HepG2 (cell line): ENCODE results near the gene YIPF4. TPM values are rescaled to one million over a fixed set of nuclear protein-coding genes. Genes with fewer than 3 reads are reported as not detected.

Experiments
- ATAC-seq: fragments of 200-7000 bp; cut with Tn5 transposase; 3 replicates; pipeline ENCODE4 v1.9.1; 2020; ENCODE audit warnings: mild to moderate bottlenecking, moderate library complexity
- BruUV-seq: library from RNA; stranded (reverse); fragments of 400-500 nt; replicated peaks from 2 replicates; lab custom pipeline; 2021; lab: Mats Ljungman, UMichigan
- CTCF ChIA-PET: fragments of 300-600 bp; formaldehyde crosslinking; extraction: SDS; loops from one replicate; lab custom pipeline; 2021; ENCODE audit warnings: low total read pairs, inconsistent platforms, low intra/inter-chr PET ratio; lab: Yijun Ruan, JAX
- POLR2A ChIA-PET: fragments of 350-600 bp; sonication (Branson Sonifier 250); formaldehyde crosslinking; loops from one replicate; lab custom pipeline; 2020; ENCODE audit warnings: antibody characterized with exemption, inconsistent platforms; lab: Yijun Ruan, JAX
- DNase-seq: peaks from one replicate; pipeline ENCODE4 v3.0.0-alpha.2; 2015; ENCODE audit warnings: low spot score
- FAIRE-seq: peaks from 3 replicates; lab custom pipeline; 2011; peaks lifted over from hg19 to GRCh38; lab: Jason Lieb, UNC
- H2AFZ ChIP-seq: one replicate; pipeline ENCODE4 v1.6.1; 2011; ENCODE audit warnings: low read length, inconsistent platforms
- H3K27ac ChIP-seq: fragments of 300-600 bp; 3 replicates; pipeline ENCODE4 v1.8.0; 2011; ENCODE audit warnings: mixed run types, mild to moderate bottlenecking, mixed read lengths, low read length, inconsistent platforms; ENCODE audit not compliant: insufficient read depth; ENCODE audit errors: extremely low read length
- H3K27me3 ChIP-seq, 2 experiments: fragments of 200-600 bp in 1 of 2; 2 replicates in 1 of 2; 3 replicates in 1 of 2; pipeline versions ENCODE4 v1.6.0 to v1.8.0; 2011; ENCODE audit warnings: low read length in 2 of 2, mild to moderate bottlenecking in 2 of 2, moderate library complexity in 2 of 2, inconsistent platforms in 1 of 2; ENCODE audit not compliant: insufficient read depth in 2 of 2, control insufficient read depth in 1 of 2
- H3K36me3 ChIP-seq, 2 experiments: fragments of 200-600 bp in 1 of 2; replicated peaks in 1 of 2; 2 replicates in 1 of 2; 3 replicates in 1 of 2; pipeline versions ENCODE4 v1.5.1 to v1.8.0; 2011; ENCODE audit warnings: low read length in 2 of 2, inconsistent platforms in 1 of 2; ENCODE audit not compliant: insufficient read depth in 2 of 2, control insufficient read depth in 1 of 2
- H3K4me1 ChIP-seq: 2 replicates; pipeline ENCODE4 v1.5.1; 2012; ENCODE audit warnings: low read length, inconsistent platforms; ENCODE audit not compliant: insufficient read depth
- H3K4me2 ChIP-seq: 2 replicates; pipeline ENCODE4 v1.6.0; 2011; ENCODE audit warnings: low read depth, low read length, inconsistent platforms
- H3K4me3 ChIP-seq, 3 experiments: fragments of 200-600 bp in 1 of 3; sonication (generic), shearing (Covaris generic) in 1 of 3; replicated peaks in 1 of 3; 2 replicates each; pipeline ENCODE4 v1.5.1; 2011 to 2016; ENCODE audit warnings: low read length in 3 of 3, inconsistent platforms in 2 of 3, low read depth in 2 of 3, mild to moderate bottlenecking in 2 of 3, control low read depth in 1 of 3, mixed read lengths in 1 of 3; ENCODE audit not compliant: insufficient read depth in 1 of 3
- H3K79me2 ChIP-seq: one replicate; pipeline ENCODE4 v1.6.1; 2011; ENCODE audit warnings: low read length, inconsistent platforms; ENCODE audit not compliant: insufficient read depth
- H3K9ac ChIP-seq: 2 replicates; pipeline ENCODE4 v1.6.0; 2011; ENCODE audit warnings: mild to moderate bottlenecking, low read depth, low read length, inconsistent platforms; ENCODE audit not compliant: insufficient read depth
- H3K9me3 ChIP-seq: 2 replicates; pipeline ENCODE4 v1.5.1; 2012; ENCODE audit warnings: mild to moderate bottlenecking, low read length
- H4K20me1 ChIP-seq: 2 replicates; pipeline ENCODE4 v1.6.0; 2011; ENCODE audit warnings: inconsistent platforms, mild to moderate bottlenecking, low read length, moderate library complexity; ENCODE audit not compliant: insufficient read depth
- ELF3 ChIP-seq: IDR thresholded peaks from 2 replicates; pipeline ENCODE4 v1.6.1; 2016; ENCODE audit warnings: missing genetic modification reagents, missing compliant biosample characterization
- GATAD1 ChIP-seq: IDR thresholded peaks from 2 replicates; pipeline ENCODE4 v1.6.1; 2016; ENCODE audit warnings: missing genetic modification reagents, missing compliant biosample characterization
- HES4 ChIP-seq: sonication (generic); formaldehyde crosslinking; IDR thresholded peaks from 2 replicates; pipeline ENCODE4 v1.9.0; 2021; ENCODE audit warnings: mild to moderate bottlenecking, missing genetic modification reagents, borderline replicate concordance
- HNF4A ChIP-seq: sonication (generic); formaldehyde crosslinking; IDR thresholded peaks from 2 replicates; pipeline ENCODE4 v1.4.0; 2020; ENCODE audit warnings: missing genetic modification reagents
- MAFK ChIP-seq, 2 experiments: IDR thresholded peaks in 1 of 2; conservative IDR thresholded peaks in 1 of 2; 2 replicates each; pipeline ENCODE4 v1.6.1; 2011; ENCODE audit warnings: improper control_type of control experiment in 2 of 2, low read length in 2 of 2
- NR2F6 ChIP-seq, 2 experiments: IDR thresholded peaks; 2 replicates each; pipeline ENCODE4 v1.6.1; 2016; ENCODE audit warnings: antibody characterized with exemption in 1 of 2, mild to moderate bottlenecking in 1 of 2
- PRDM4 ChIP-seq: sonication (generic); formaldehyde crosslinking; IDR thresholded peaks from 2 replicates; pipeline ENCODE4 v1.9.0; 2021; ENCODE audit warnings: missing genetic modification reagents, borderline replicate concordance
- ZBTB25 ChIP-seq: IDR thresholded peaks from 2 replicates; pipeline ENCODE4 v1.6.1; 2018; ENCODE audit warnings: missing genetic modification reagents
- ZNF12 ChIP-seq: sonication (generic); formaldehyde crosslinking; IDR thresholded peaks from 2 replicates; pipeline ENCODE4 v1.5.0; 2020; ENCODE audit warnings: missing genetic modification reagents
- WGBS: methylation state at CpG from one replicate; pipeline ENCODE4 v1.1.6; 2017; ENCODE audit warnings: low lambda C conversion rate; 5-methylcytosine and 5-hydroxymethylcytosine counted together
- in situ Hi-C: cut with HindIII; loops from 2 replicates; pipeline ENCODE4 v1.10.0; 2017; ENCODE audit warnings: low pct_unique_long_range_greater_than_20kb; ENCODE audit not compliant: extremely low pct_ligation_motif_present
- intact Hi-C: fragments of 100-400 bp; cut with micrococcal nuclease; formaldehyde crosslinking; loops from one replicate; pipeline ENCODE4 v1.10.0; 2022; ENCODE audit not compliant: unreplicated experiment
- polyA plus RNA-seq, 8 experiments: library from polyadenylated mRNA; depleted of rRNA in 3 of 8; stranded (reverse) in 7 of 8; unstranded in 1 of 8; fragments of >200 nt; fragmentation: Illumina TruSeq in 4 of 8; extraction: Trizol in 4 of 8; gene quantifications; 2 replicates each; pipeline versions ENCODE4 v1.2.1 to v1.2.3, GENCODE V29; 2011 to 2016; ENCODE audit warnings: low read depth in 4 of 8, missing spikeins in 1 of 8, mixed read lengths in 1 of 8; ENCODE audit not compliant: insufficient read depth in 1 of 8
- total RNA-seq, 5 experiments: library from RNA; depleted of rRNA; stranded (reverse); fragments of >200 nt; fragmentation: Illumina TruSeq; extraction: Trizol; gene quantifications; 2 replicates each; pipeline ENCODE4 v1.2.3, GENCODE V29; 2016; ENCODE audit warnings: low read depth in 1 of 5
- TF ChIP-seq, protein P1 (sequence below): sonication (generic); formaldehyde crosslinking; IDR thresholded peaks from 2 replicates; pipeline ENCODE4 v1.5.1; 2020; ENCODE audit warnings: missing genetic modification reagents, mild to moderate bottlenecking, borderline replicate concordance
- TF ChIP-seq, protein P2 (sequence below): sonication (generic); formaldehyde crosslinking; IDR thresholded peaks from 2 replicates; pipeline ENCODE4 v1.5.0; 2020; ENCODE audit warnings: mild to moderate bottlenecking, missing genetic modification reagents

The YIPF4 gene
- total and polyA plus RNA-seq, 2 of the 13 experiments (the other 11 are each of a cell fraction or from before 2014, with no cell fraction given), result 19.0 to 43.9 TPM

DNA sequence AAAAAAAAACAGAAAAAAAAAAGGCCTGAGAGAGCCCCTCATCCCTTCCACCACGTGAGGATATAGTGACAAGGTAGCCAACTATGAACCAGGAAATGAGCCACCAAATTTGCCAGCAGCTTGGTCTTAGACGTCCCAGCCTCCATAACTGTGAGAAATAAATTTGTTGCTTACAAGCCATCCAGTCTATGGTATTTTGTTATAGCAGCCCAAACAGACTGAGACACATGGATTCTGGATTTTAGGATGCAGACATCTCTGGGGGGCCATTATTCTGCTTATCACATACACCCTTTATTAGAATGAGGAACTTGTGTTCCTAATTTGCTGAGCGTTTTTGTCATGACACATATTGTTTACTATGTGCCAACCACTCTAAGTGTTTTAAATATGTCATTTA is 5.4 kb upstream of the YIPF4 start:
- TF ChIP-seq ELF3 (CRISPR knock-in tag) (peak; percentile 48; the same call in 1 of the 2 replicates), ZNF12 (peak; percentile 94), GATAD1 (CRISPR knock-in tag) (no peak)
- no peak for ATAC-seq
- Histone ChIP-seq H3K9me3 (no peaks in the 10 kb centered on the region), H3K4me2 (0 out of 2 replicates have a peak overlapping the region, but pooled peaks have one; percentile 5), H3K9ac (no peak overlapping the region), H2AFZ (no peak overlapping the region), H3K79me2 (no peaks in the 10 kb centered on the region), H3K27me3 (no peaks in the 10 kb centered on the region; a peak in 1 of 5 replicates), H3K4me1 (peaks cover 51% of the 10 kb centered on the region), H3K36me3 (no peaks in the 10 kb centered on the region), H3K27ac (no peak overlapping the region), H4K20me1 (no peaks in the 10 kb centered on the region), H3K4me3 (no peak overlapping the region)
- DNase-seq, result no peak
- no peak for FAIRE-seq
- ChIA-PET CTCF (no interaction called here), POLR2A (no interaction called here)
- in situ Hi-C loops, result no loop called here
- 9% methylated on average over 3 of the region's 3 CpGs for WGBS
- no TSS peak for BruUV-seq
- intact Hi-C loops, result no loop called here

GRCh38 chr2:32274289-32274688 is 3.4 kb upstream of the YIPF4 start:
- Histone ChIP-seq H3K36me3 (no peaks in the 10 kb centered on the region), H3K79me2 (peaks cover 15% of the 10 kb centered on the region), H2AFZ (peak overlapping the region; percentile 66), H3K4me1 (peaks cover 50% of the 10 kb centered on the region), H4K20me1 (no peaks in the 10 kb centered on the region), H3K27ac (no peak overlapping the region), H3K27me3 (no peaks in the 10 kb centered on the region; a peak in 1 of 5 replicates), H3K9me3 (no peaks in the 10 kb centered on the region), H3K4me3 (no peak overlapping the region), H3K9ac (no peak overlapping the region), H3K4me2 (peak overlapping the region; percentile 55)
- in situ Hi-C loops (no loop called here), intact Hi-C loops (no loop called here)
- DNase-seq, result no peak
- no TSS peak for BruUV-seq
- POLR2A ChIA-PET, result interaction anchor here (1.7 kb wide), 1 partner anchor 9 kb away, joined by 4 read pairs; the partner anchor contains the start of gene NLRC4
- CTCF ChIA-PET, result no interaction called here
- WGBS, result 70% methylated on average over 2 of the region's 2 CpGs
- no peak for ATAC-seq
- no peak for FAIRE-seq
- TF ChIP-seq NR2F6 (IDR thresholded peaks at IDR 0.05) (no peak), NR2F6 (CRISPR knock-in tag; IDR thresholded peaks at IDR 0.05) (no peak), PRDM4 (no peak), MAFK (conservative IDR thresholded peaks at IDR 0.05 in 1 of 2, IDR thresholded peaks at IDR 0.05 in 1 of 2; ENCODE audit: low read length in 2 of 2) (no peak), ZBTB25 (no peak), HES4 (CRISPR knock-in tag) (no peak), HNF4A (no peak)
- TF ChIP-seq, protein P1, sequence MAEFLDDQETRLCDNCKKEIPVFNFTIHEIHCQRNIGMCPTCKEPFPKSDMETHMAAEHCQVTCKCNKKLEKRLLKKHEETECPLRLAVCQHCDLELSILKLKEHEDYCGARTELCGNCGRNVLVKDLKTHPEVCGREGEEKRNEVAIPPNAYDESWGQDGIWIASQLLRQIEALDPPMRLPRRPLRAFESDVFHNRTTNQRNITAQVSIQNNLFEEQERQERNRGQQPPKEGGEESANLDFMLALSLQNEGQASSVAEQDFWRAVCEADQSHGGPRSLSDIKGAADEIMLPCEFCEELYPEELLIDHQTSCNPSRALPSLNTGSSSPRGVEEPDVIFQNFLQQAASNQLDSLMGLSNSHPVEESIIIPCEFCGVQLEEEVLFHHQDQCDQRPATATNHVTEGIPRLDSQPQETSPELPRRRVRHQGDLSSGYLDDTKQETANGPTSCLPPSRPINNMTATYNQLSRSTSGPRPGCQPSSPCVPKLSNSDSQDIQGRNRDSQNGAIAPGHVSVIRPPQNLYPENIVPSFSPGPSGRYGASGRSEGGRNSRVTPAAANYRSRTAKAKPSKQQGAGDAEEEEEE, result no peak
- TF ChIP-seq, protein P2, sequence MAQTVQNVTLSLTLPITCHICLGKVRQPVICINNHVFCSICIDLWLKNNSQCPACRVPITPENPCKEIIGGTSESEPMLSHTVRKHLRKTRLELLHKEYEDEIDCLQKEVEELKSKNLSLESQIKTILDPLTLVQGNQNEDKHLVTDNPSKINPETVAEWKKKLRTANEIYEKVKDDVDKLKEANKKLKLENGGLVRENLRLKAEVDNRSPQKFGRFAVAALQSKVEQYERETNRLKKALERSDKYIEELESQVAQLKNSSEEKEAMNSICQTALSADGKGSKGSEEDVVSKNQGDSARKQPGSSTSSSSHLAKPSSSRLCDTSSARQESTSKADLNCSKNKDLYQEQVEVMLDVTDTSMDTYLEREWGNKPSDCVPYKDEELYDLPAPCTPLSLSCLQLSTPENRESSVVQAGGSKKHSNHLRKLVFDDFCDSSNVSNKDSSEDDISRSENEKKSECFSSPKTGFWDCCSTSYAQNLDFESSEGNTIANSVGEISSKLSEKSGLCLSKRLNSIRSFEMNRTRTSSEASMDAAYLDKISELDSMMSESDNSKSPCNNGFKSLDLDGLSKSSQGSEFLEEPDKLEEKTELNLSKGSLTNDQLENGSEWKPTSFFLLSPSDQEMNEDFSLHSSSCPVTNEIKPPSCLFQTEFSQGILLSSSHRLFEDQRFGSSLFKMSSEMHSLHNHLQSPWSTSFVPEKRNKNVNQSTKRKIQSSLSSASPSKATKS (CRISPR knock-in tag), result no peak
